Stimulated activated CD8-positive, alpha-beta memory T cell treated with anti-CD3 and anti-CD28 coated beads, Interleukin-15, amount 100 ng/mL, for 24 hours (primary cell): ENCODE measurements around the gene LAMA2.

Experiments used
- DNase-seq: peaks from one replicate; pipeline ENCODE4 v3.0.0-alpha.2; 2020; ENCODE audit warnings: low read depth

LAMA2 gene, protein sequence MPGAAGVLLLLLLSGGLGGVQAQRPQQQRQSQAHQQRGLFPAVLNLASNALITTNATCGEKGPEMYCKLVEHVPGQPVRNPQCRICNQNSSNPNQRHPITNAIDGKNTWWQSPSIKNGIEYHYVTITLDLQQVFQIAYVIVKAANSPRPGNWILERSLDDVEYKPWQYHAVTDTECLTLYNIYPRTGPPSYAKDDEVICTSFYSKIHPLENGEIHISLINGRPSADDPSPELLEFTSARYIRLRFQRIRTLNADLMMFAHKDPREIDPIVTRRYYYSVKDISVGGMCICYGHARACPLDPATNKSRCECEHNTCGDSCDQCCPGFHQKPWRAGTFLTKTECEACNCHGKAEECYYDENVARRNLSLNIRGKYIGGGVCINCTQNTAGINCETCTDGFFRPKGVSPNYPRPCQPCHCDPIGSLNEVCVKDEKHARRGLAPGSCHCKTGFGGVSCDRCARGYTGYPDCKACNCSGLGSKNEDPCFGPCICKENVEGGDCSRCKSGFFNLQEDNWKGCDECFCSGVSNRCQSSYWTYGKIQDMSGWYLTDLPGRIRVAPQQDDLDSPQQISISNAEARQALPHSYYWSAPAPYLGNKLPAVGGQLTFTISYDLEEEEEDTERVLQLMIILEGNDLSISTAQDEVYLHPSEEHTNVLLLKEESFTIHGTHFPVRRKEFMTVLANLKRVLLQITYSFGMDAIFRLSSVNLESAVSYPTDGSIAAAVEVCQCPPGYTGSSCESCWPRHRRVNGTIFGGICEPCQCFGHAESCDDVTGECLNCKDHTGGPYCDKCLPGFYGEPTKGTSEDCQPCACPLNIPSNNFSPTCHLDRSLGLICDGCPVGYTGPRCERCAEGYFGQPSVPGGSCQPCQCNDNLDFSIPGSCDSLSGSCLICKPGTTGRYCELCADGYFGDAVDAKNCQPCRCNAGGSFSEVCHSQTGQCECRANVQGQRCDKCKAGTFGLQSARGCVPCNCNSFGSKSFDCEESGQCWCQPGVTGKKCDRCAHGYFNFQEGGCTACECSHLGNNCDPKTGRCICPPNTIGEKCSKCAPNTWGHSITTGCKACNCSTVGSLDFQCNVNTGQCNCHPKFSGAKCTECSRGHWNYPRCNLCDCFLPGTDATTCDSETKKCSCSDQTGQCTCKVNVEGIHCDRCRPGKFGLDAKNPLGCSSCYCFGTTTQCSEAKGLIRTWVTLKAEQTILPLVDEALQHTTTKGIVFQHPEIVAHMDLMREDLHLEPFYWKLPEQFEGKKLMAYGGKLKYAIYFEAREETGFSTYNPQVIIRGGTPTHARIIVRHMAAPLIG (N-terminal part only)

DNA sequence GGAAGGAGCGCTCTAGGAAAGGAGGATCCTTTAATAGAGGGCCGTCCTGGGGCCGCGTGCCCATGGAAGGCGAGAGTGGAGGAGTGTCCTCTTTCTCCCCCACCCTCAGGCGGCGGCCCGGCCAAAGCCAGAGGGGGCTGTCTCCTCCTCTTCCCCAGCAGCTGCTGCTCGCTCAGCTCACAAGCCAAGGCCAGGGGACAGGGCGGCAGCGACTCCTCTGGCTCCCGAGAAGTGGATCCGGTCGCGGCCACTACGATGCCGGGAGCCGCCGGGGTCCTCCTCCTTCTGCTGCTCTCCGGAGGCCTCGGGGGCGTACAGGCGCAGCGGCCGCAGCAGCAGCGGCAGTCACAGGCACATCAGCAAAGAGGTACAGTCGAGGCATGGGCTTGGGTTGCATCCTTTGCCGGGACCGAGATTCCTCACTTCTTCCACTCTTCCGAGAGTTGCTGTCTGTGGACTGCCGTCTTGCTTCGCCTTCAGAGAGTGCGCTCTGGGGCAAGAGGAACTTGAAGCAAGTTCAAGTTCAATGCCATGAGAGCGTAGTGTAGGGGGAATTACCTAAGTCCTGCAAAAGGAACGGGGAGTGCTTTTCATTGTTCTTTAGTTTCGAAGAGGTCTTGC, at the start of gene LAMA2:
Gene LAMA2, plus strand, starts transcription at position 148 of the 621 bp plus-strand sequence. Its CDS starts 108 bp downstream, at position 256.
- DNase-seq: no peak

GRCh38 chr6:128836761-128837160, 46.2 kb upstream of the LAMA2 start:
- DNase-seq: no peak

GRCh38 chr6:128841518-128841917, 41.4 kb upstream of the LAMA2 start:
- DNase-seq: no peak

DNA sequence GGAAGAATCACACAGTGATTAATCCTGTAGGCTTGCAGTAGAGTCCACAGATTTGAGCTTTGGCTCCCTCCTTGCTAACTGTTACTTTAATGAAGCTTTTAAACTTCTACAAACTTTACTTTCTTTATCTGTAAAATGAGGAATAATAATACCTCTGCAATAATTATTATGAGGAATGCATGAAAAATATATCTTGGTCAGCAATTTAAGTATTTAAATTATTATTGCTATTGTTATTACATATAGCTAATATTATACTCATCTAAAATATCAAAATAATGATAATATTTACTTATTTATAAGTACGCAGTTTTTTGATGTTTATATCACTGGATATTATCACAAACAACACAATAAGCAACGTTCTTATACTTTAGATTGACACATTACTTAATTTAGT, 38.3 kb upstream of the LAMA2 start:
- no peak for DNase-seq

DNA sequence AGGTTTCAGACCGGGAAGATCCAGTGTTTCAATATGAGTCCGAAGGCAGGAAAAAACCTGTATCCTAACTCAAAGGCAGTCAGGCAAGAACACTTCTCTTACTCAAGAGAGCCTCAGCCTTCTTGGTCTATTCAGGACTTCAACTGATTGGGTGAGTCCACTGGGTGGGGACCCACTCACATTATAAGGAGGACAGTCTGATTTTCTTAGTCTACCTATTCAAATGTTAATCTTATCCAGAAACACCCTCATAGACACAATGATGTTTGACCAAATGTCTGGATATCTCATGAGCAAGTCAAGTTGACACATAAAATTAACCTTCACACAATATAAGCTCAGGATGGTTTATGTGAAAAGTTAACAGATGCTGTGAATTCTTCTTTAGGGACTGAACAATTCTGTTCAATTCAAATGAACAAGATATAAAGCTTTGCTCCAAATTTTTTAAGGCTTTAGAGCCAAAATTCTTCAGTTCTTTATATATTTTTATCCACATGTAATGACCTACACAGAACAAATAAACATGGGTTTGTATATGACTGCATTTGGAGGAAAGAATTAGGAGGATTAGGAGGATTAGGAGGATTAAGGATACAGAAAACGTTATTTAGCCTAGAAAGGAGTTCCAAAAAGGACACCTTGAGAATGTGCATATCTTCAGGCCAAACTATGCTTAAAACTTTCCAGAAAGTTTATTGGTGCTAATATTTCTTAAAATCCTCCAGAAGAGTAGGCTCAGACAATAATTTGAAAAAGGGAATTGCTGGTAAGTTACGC, 35.3 kb upstream of the LAMA2 start:
- DNase-seq: no peak

DNA sequence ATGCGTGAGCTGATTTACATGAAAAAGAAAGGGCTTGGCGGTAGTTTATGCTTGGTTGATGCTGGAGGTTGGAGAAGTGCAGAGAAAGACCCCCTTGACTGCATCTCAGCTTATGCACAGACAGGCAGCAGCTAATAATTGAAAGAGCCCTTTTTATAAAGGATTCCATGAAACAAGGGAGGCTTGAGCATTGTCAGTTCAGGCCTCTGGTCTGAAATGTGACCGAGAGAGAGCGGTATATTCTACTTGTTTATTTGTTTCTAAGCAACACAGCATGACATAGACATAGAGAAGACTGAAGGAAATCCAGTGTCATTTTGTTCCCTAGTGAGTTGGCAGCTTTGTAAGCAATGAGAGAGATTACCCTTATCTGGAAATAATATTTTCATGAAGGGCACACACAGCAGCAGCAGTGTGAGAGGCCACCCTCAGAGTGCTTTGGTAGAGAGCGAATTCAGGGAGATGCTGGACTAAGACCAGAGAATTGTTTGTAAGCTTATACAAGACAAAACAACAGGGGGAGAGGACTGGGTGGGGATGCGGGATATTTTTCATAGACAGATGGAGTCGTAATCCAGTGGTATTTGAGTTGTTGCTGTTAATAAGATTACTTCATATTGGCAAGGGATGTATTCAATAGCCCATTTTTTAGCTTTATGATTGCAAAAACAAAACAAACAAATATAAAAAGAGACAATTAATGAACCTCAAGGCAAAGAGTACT, 34.6 kb upstream of the LAMA2 start:
- no peak for DNase-seq

DNA sequence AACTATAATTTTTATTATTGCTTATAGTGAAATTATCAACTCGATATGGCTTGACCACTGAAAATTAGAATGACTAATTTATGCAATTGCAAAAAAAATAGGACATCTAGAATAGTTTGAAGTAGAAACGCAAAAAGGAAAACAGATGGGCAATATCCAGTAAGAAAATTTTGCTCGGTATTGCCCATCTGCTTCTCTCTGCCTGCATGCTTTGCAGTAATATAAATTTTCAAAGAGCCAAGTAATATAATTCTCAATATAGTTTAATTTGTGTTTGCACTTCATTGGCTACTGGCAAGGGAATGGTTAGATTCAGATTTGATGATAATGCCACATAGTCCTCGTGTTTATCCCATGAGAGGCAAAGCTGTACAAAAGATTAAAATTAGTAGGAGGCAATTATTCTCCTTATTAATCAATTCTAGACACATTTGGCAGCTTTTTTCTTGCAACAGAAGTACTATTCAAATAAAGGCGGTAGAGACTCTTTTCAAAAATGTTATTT, 27.3 kb upstream of the LAMA2 start:
- no peak for DNase-seq

DNA sequence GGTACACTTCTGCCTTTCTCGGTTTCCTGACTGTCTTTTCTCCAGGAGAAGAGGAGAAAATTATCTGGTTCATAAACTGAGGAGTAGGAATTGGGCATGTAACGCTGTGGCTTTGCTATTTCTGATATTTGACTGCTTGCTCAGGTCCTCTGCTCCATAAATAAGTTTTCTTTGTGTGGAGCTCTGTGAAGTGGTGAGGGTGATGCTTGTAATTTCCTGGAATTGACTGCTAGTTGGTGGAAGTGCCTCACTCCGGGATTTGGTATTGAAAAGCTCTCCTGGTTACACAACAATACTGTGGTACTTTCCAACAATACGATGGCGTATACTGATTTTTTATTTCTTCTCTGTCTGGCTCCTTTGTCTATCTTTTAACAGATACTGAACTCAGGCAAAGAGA, 25.1 kb upstream of the LAMA2 start:
- DNase-seq: no peak

- no peak for DNase-seq
Measured at GRCh38 chr6:128860782-128861181, 22.2 kb upstream of the LAMA2 start.

DNA sequence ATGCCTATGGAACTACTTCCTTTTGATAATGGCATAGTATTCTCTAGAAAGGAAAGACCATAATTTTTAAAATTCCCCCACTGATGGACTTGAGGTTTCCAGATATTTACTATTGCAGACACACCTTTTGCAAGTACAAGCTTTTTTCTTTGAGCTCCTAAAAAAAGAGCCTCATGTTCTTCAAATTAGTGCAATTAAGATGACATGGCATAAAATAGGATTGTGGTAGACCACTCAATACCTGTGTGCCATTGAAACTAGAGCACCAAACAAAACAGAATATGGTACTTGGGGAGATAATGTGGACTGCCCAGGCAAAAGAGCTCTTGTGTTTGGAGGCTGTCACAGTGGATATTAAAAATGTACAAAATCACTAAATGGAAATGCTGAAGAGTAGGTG, 19.0 kb upstream of the LAMA2 start:
- no peak for DNase-seq

GRCh38 chr6:128870746-128871145, 12.2 kb upstream of the LAMA2 start:
- no peak for DNase-seq

GRCh38 chr6:128874863-128875262, 8.1 kb upstream of the LAMA2 start:
- no peak for DNase-seq

DNA sequence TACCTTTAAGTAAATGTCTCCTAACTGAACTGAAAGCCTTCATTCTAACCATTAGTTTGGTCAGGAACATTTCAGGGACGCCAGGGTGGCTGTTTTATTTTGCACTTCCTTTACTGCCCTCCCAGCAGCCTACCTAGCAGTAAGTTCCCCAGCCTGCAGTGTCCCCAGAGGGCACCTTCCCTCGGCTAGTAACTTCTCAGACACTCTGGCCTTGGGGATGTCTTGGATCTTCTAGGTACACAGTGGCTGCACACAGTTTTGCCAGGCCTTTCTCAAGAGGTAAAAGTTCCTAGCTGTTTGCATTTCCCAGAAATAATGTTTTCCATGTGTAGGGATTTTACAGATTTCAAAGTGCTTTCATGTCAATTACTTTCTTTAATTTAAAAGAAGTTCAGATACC, 378 bp upstream of the LAMA2 start:
- no peak for DNase-seq

- no peak for DNase-seq
Measured at GRCh38 chr6:128883906-128884305, 968 bp downstream of the LAMA2 start.

GRCh38 chr6:128885381-128885780, 2.4 kb downstream of the LAMA2 start:
- no peak for DNase-seq

DNA sequence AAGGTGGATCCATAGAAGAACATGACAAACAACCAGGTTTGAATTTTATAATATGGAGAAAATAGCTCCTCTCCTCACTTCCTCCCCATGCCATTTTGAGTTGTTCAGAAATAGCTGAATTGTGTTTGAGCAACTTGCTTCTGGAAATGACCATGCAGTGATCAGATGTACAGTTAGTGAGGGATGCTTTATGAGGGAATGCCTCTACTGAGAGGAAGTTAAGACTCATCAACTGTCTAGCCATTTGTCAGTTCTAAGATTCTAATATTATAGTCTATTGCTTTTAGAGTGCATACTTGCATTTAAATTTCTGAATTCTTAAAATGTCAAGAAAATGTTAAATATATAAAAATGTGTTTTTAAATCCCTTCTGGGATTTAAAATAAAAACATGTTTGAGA, 3.8 kb downstream of the LAMA2 start:
- no peak for DNase-seq

- DNase-seq: no peak
Measured at GRCh38 chr6:128888444-128889175, 5.7 kb downstream of the LAMA2 start.

DNA sequence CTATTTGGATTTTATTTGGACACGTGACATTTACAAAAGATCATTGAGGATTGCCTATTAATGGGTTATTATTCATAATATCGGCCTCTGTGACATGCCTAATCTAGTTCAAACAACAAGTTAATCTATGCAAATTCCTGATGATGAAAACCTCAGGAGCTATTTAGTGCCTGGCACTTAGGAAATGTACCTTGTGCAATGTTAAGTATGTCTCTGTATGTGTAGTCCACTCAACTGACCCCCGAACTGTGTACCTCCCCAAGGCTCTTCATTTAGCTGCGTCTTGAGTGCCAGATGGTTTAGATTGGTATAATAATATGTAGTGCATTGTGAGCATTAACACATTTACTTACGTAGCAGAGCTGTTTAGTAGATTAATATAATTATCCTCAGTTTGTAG, 6.9 kb downstream of the LAMA2 start:
- DNase-seq: no peak

DNA sequence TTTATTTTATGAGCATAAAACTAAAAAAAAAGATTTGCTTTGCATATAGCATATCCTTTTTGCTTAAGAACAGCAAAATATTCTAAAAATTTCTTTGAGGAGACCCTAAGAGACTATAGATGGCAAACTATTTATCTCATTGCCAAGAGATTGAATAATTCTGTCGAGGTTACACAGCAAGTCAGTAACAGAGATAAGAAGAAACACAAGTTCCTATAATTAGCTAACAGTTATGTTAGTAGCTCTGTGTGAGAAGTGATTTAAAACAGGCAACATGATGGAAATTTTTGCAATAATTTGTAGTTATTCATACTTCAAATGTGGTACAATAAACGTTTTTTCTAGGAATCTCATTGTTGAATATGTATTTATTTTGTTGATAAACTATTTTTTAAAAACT, 9.1 kb downstream of the LAMA2 start:
- no peak for DNase-seq
